Measurements from ENCODE around the gene ARHGAP36. TPM values are rescaled to one million over a fixed set of nuclear protein-coding genes. Genes with fewer than 3 reads are reported as not detected.
A peak's percentile ranks its signal among the peaks of the same experiment; 100 is the strongest.

The ARHGAP36 gene
- total and polyA plus RNA-seq, 9 of the 15 experiments (the other 6 are each of a cell fraction or from before 2014, with no cell fraction given): not detected

- no peak for TF ChIP-seq FIP1L1 (IDR thresholded peaks at IDR 0.05; ENCODE audit: low read depth, low read length, poor library complexity, severe bottlenecking)
- TF ChIP-seq TBP (optimal IDR thresholded peaks at IDR 0.05; ENCODE audit: low read depth, low read length): peak; percentile 82
- TF ChIP-seq CTCF (IDR thresholded peaks at IDR 0.05 in 2 of 3, conservative IDR thresholded peaks at IDR 0.05 in 1 of 3; ENCODE audit: insufficient read depth in 2 of 3, low read depth in 1 of 3, low read length in 3 of 3): peak; percentile 54 to 80 (median 61)
Observed at GRCh38 chrX:131068945-131069719, 11.0 kb downstream of the ARHGAP36 start (continued).

- no peak for DNase-seq (ENCODE audit: extremely low read depth in 1 of 4, low spot score in 3 of 4)
- H3K4me2 ChIP-seq (ENCODE audit: insufficient read depth, low read length): no peak overlapping the region
- no peak for FAIRE-seq
- no peaks in the 10 kb centered on the region for H3K36me3 ChIP-seq (ENCODE audit: control insufficient read depth, insufficient read depth, low read length)
- H3K79me2 ChIP-seq (ENCODE audit: control insufficient read depth, insufficient read depth, low read length): no peaks in the 10 kb centered on the region
- WGBS (ENCODE audit: insufficient coverage, low coverage, missing lambda C conversion rate): 2% methylated on average over 34 of the region's 39 CpGs
- H4K20me1 ChIP-seq (replicated peaks; ENCODE audit: control insufficient read depth, insufficient read depth, low read length): no peaks in the 10 kb centered on the region
- H3K27ac ChIP-seq (ENCODE audit: extremely low read depth, low read depth, low read length): no peak overlapping the region
- H3K9me3 ChIP-seq (replicated peaks; ENCODE audit: control insufficient read depth, insufficient read depth, low read depth, low read length): no peaks in the 10 kb centered on the region
- no peak for ATAC-seq
- intact Hi-C loops (cut with micrococcal nuclease): no loop called here
- in situ Hi-C loops (cut with MboI): no loop called here
- no peaks in the 10 kb centered on the region; a peak in 1 of 5 replicates for H3K4me1 ChIP-seq (replicated peaks in 1 of 2; ENCODE audit: control insufficient read depth in 2 of 2, insufficient read depth in 2 of 2, low read length in 2 of 2)
- CTCF ChIA-PET (ENCODE audit: low intra/inter-chr PET ratio): no interaction called here
- POLR2A ChIA-PET: no interaction called here
- H3K27me3 ChIP-seq (ENCODE audit: control insufficient read depth in 2 of 2, insufficient read depth in 2 of 2, low read length in 2 of 2): peaks cover 0 to 25% of the 10 kb centered on the region in 2 experiments; a peak in 3 of 5 replicates
- no peak overlapping the region for H2AFZ ChIP-seq (ENCODE audit: low read depth, low read length)
- H3K9me1 ChIP-seq (ENCODE audit: control insufficient read depth, insufficient read depth, low read length): no peaks in the 10 kb centered on the region
- H3K9ac ChIP-seq (ENCODE audit: insufficient read depth in 1 of 2, low read depth in 2 of 2, low read length in 2 of 2): no peak overlapping the region
- no peak overlapping the region for H3K4me3 ChIP-seq
- no TSS peak for BruUV-seq (replicated peaks)
- TF ChIP-seq HMGN3 (IDR thresholded peaks at IDR 0.05; ENCODE audit: borderline replicate concordance, extremely low read depth, insufficient read length, low read depth, low read length) (no peak), NCOR1 (IDR thresholded peaks at IDR 0.05) (no peak), POLR2H (tag; IDR thresholded peaks at IDR 0.05; ENCODE audit: low read depth) (no peak), ZNF224 (CRISPR knock-in tag; IDR thresholded peaks at IDR 0.05) (no peak), ESRRA (IDR thresholded peaks at IDR 0.05; ENCODE audit: borderline replicate concordance, low read depth) (no peak), GATA2 (CRISPR knock-in tag; IDR thresholded peaks at IDR 0.05) (no peak), TCF3 (CRISPR knock-in tag; IDR thresholded peaks at IDR 0.05) (no peak), RFX7 (CRISPR knock-in tag; IDR thresholded peaks at IDR 0.05) (no peak), ATF6 (CRISPR knock-in tag; IDR thresholded peaks at IDR 0.05) (no peak), ZNF717 (CRISPR knock-in tag; IDR thresholded peaks at IDR 0.05) (no peak), POLR2G (IDR thresholded peaks at IDR 0.05; ENCODE audit: low read depth, low read length) (no peak)
Observed at GRCh38 chrX:131072871-131073571, 14.9 kb downstream of the ARHGAP36 start.

All from K562 (cell line).